Femur (tissue), 1 donor: Measurements from ENCODE around the gene HOXD11.

ENCODE experiments used
- DNase-seq: peaks from one replicate; pipeline ENCODE4 v3.0.0-alpha.2; 2017

Gene HOXD11

GRCh38 chr2:176081837-176082524, 25.1 kb upstream of the HOXD11 start:
- no peak for DNase-seq

- no peak for DNase-seq
Observed at GRCh38 chr2:176082525-176082823, 24.6 kb upstream of the HOXD11 start.

- no peak for DNase-seq
Observed at GRCh38 chr2:176082824-176083751, 24.0 kb upstream of the HOXD11 start.

- no peak for DNase-seq
Observed at GRCh38 chr2:176083796-176084261, 23.3 kb upstream of the HOXD11 start, which contains the start of gene EVX2. TSS of gene EVX2 (minus strand) at chr2:176083962. CDS start at chr2:176083776, 186 bp downstream.

- no peak for DNase-seq
Observed at GRCh38 chr2:176084611-176085119, 22.4 kb upstream of the HOXD11 start.

GRCh38 chr2:176085120-176085788, 21.8 kb upstream of the HOXD11 start:
- no peak for DNase-seq

GRCh38 chr2:176085861-176086771, 21.0 kb upstream of the HOXD11 start:
- DNase-seq = no peak

GRCh38 chr2:176087330-176088047, 19.6 kb upstream of the HOXD11 start:
- DNase-seq = no peak

- DNase-seq = peak; percentile 76
Observed at GRCh38 chr2:176088048-176088936, 18.8 kb upstream of the HOXD11 start.

- DNase-seq = no peak
Observed at GRCh38 chr2:176088937-176089842, 17.9 kb upstream of the HOXD11 start.

GRCh38 chr2:176089843-176090395, 17.2 kb upstream of the HOXD11 start:
- no peak for DNase-seq

- no peak for DNase-seq
Observed at GRCh38 chr2:176090862-176091261, 16.2 kb upstream of the HOXD11 start.

- DNase-seq = no peak
Observed at GRCh38 chr2:176091329-176092258, 15.5 kb upstream of the HOXD11 start.

GRCh38 chr2:176092270-176093144, 14.6 kb upstream of the HOXD11 start, which contains the start of gene HOXD13:
TSS of gene HOXD13 (plus strand) at chr2:176092721. CDS start at chr2:176092891, 170 bp downstream.
- no peak for DNase-seq

- peak; percentile 28 for DNase-seq
Observed at GRCh38 chr2:176093145-176093897, 13.8 kb upstream of the HOXD11 start.

GRCh38 chr2:176093898-176094249, 13.2 kb upstream of the HOXD11 start:
- DNase-seq = no peak
